HG03103 (cell line): Measurements from ENCODE around the gene RAP1A.

ENCODE experiments used
- ATAC-seq: cut with Tn5 transposase; IDR thresholded peaks from one replicate; pipeline ENCODE4 v1.9.1; 2021; ENCODE audit warnings: low read depth; ENCODE audit not compliant: unreplicated experiment

The RAP1A gene

GRCh38 chr1:111706921-111707320, 87.3 kb downstream of the RAP1A start:
- ATAC-seq: no peak

DNA sequence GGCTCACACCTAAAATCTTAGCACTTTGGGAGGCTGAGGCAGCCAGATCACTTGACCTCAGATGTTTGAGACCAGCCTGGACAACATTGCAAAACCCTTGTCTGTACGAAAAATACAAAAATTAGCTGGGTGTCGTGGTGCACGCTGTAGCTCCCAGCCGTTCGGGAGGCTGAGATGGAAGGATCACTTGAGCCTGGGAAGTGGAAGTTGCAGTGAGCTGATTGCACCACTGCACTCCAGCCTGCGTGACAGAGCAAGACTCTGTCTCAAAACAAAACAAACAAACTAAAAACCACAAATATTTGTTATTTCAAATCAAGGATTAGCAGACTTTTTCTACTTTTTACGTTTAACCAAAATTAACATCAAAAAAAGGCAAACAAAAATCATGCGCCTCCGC, 88.3 kb downstream of the RAP1A start:
- no peak for ATAC-seq

- ATAC-seq: no peak
Measured at GRCh38 chr1:111709986-111710385, 90.4 kb downstream of the RAP1A start.

GRCh38 chr1:111716333-111716732, 96.7 kb downstream of the RAP1A start:
- no peak for ATAC-seq

GRCh38 chr1:111717450-111717849, 97.9 kb downstream of the RAP1A start:
- no peak for ATAC-seq

GRCh38 chr1:111719135-111719534, 99.5 kb downstream of the RAP1A start:
- no peak for ATAC-seq

GRCh38 chr1:111719674-111720132, 100.1 kb downstream of the RAP1A start:
- no peak for ATAC-seq

GRCh38 chr1:111720274-111720976, 100.8 kb downstream of the RAP1A start:
- ATAC-seq: no peak

DNA sequence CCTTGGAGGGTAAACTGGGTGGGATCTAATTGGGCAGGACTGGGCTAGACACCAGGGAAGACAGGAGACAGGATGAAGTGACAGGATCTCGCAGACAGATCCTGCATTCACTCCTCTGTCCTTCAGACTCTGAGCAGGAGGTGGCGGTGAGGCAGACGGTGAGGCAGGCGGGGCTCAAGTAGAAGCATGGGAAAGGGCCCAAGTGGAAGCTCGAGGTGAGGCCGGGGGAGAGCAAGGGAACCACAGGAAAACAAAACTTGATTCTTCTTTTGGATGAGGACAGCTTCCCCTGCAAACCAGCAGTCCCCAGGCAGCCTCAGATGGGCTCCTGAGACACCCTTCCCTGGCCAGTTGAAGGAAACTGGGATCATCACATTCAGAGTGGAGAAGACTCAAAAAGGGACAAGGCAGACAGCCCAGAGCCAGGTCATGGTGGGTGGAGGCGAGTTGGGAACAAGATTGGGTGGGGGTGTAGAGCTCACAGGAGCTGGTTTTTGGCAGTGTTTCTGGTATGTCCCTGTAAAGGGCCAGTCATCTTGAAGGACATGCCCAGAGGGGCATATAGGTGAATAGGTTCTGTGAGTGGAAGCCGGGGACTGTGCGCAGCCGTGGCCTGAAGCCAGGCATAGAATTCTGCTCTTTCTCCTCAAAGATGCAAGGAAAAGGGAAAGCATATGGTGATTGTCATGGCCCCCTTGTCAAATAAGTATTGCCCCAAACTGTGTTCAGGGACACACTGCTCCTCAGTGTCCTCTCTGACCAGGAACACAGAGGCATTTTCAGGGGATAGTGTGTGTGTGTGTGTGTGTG, 101.6 kb downstream of the RAP1A start:
- ATAC-seq: no peak

DNA sequence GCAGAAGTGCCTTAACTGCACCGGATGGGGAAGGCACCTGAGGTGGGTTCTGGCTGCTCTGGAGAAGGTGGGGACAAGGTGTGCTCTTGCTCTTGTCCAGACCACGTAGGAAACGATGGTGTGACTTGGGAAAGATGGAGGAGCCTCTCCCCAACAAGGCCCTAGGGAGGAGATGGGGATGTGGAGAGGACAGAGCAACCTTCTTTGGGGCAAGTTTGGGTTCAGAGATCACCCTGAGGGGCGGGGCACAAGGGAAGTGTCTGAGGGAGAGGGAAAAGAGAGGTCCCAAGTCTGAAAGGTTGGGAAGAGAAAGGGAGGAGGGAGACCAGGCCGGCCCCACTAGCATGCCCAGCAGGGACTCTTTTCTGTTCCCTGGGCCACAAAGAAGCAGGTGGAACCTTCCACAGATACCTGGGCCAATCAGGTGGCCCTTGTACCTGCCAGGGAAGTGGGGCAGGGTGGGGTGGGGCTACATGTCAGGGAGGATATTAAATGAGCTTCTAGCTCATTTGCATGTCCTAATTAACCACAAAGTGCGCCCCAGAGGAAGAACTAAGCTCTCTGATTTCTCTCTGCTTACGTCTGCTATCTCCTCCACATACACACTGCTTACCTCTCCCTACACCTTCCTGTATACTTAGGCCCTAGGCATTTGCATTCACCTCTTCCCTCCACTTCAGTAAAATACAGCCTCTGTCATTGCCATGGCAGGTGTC, 103.7 kb downstream of the RAP1A start:
- no peak for ATAC-seq

DNA sequence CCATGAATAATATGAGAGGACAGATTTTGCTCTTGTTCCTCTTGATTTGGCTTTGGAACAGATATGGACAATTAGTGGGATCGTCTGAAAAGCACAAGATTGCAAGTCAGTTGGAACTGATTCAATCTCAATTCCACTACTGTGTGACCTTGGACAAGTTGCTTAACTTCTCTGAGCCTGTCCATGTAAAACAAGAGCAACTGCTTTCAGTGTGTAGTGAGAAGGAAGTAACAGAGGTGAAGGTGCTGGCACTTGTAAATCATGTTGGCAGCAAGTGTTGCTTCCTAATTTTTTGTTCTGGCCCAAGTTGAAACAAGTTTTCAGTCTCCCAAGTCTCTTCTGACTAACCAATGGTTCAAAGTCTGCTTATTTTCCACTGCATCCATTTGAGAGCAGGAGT, 104.3 kb downstream of the RAP1A start:
- no peak for ATAC-seq

GRCh38 chr1:111725192-111725591, 105.6 kb downstream of the RAP1A start:
- no peak for ATAC-seq

DNA sequence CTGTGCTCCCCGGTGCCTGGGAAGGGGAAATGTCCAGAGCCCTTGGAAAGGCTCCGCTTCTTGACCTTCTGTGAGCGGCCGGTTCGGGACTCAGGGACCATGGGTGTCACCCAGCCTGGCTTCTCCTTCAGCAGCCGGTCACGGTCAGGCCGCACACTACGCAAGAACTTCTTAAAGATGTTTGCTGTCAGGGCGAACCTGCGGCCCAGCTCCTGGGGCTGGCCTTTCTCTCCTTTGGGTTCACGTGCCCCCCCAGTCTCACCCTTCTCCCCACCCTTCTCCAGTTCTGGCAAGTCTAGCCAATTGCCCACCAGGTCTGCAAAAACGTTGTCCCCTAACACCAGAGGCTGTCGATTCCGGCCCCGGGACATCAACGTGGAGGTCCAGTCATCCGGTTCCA, 107.5 kb downstream of the RAP1A start:
- no peak for ATAC-seq

- no peak for ATAC-seq
Measured at GRCh38 chr1:111729271-111729921, 109.8 kb downstream of the RAP1A start.

- ATAC-seq: no peak
Measured at GRCh38 chr1:111729946-111730681, 110.5 kb downstream of the RAP1A start.

- no peak for ATAC-seq
Measured at GRCh38 chr1:111730706-111731105, 111.1 kb downstream of the RAP1A start.

- no peak for ATAC-seq
Measured at GRCh38 chr1:111731956-111732355, 112.4 kb downstream of the RAP1A start.

- no peak for ATAC-seq
Measured at GRCh38 chr1:111732718-111733117, 113.1 kb downstream of the RAP1A start.

DNA sequence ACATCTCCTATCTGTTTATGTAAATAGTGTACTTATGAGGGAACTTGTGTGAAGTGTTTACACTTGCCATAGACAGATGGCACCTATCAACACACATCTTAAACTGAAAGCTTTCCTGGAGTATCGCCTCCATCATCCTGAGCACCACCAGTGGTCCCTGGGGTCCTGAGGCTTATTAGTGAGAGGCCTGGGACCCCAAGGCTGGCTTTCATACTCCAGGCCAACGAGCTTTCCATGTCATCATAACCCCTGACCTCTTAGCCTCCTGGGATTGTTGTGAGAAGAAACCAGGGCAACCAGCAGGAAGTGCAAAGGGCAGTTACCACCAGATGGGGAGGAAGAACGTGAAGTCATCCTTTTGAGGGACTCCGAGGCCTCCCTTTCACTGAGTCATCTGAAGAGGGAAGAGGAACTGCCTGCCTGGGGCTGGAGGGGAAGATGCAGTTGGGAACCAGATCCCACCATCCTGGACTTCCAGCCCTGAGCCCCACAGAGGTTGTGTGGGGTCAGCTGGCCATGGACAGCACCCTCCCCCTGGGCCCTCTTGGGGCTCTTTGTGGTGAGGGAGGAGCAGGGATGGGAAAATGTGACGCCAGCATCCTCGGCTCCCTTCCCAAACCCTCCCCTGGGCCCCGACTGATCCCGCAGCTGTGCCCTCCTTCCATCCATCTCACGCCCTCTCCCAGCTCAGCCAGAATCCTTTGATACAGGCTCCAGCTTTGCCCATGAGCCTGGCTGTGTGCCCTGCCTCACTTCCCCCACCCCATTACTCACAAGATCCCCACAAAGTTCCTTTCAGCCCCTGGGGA, 113.8 kb downstream of the RAP1A start:
- ATAC-seq: no peak
